SU-DHL-6 (cell line): ENCODE data around the gene RGL2.
"Not testable (repeated sequence)": the region's sequence is repeated elsewhere in the genome, so short reads cannot be mapped to it uniquely, and the experiment has no call there.

Experiments used
- H2AFZ ChIP-seq: fragments of 200-600 bp; sonication (generic); 2 replicates; pipeline ENCODE4 v1.6.1; 2014; ENCODE audit warnings: low read depth, mild to moderate bottlenecking, moderate library complexity, mixed read lengths, antibody characterized with exemption, low read length; ENCODE audit not compliant: severe bottlenecking
- H3F3A ChIP-seq: fragments of 200-600 bp; shearing (Covaris generic); 2 replicates; pipeline ENCODE4 v1.6.0; 2016; ENCODE audit warnings: antibody characterized with exemption, mild to moderate bottlenecking; ENCODE audit not compliant: insufficient read depth
- H3K27ac ChIP-seq: fragments of 200-600 bp; sonication (generic); 2 replicates; pipeline ENCODE4 v1.5.1; 2016; ENCODE audit warnings: low read depth, mild to moderate bottlenecking, low read length, moderate library complexity, mixed read lengths
- H3K27me3 ChIP-seq: fragments of 200-600 bp; sonication (generic), shearing (Covaris generic); 2 replicates; pipeline ENCODE4 v1.6.0; 2014; ENCODE audit warnings: mild to moderate bottlenecking, low read length
- H3K36me3 ChIP-seq: fragments of 200-600 bp; sonication (generic); 2 replicates; pipeline ENCODE4 v1.6.1; 2014; ENCODE audit warnings: mild to moderate bottlenecking, low read length, mixed read lengths
- H3K4me2 ChIP-seq: fragments of 300-600, 200-600 bp; shearing (Covaris generic), sonication (generic); 2 replicates; pipeline ENCODE4 v1.6.0; 2014; ENCODE audit warnings: low read length, low read depth, mild to moderate bottlenecking; ENCODE audit not compliant: poor library complexity, severe bottlenecking
- H3K4me3 ChIP-seq: fragments of 200-600 bp; sonication (generic); 2 replicates; pipeline ENCODE4 v1.5.1; 2014; ENCODE audit warnings: antibody characterized with exemption, low read length, mild to moderate bottlenecking, mixed read lengths; ENCODE audit not compliant: insufficient read depth, poor library complexity, severe bottlenecking
- H3K79me2 ChIP-seq: fragments of 200-600 bp; sonication (generic); 2 replicates; pipeline ENCODE4 v1.6.1; 2014; ENCODE audit warnings: mild to moderate bottlenecking, low read length, moderate library complexity; ENCODE audit not compliant: insufficient read depth
- H3K9ac ChIP-seq: fragments of 200-600 bp; sonication (generic); 2 replicates; pipeline ENCODE4 v1.7.0; 2014; ENCODE audit warnings: mild to moderate bottlenecking, low read length
- H3K9me2 ChIP-seq: fragments of 200-600 bp; sonication (generic); replicated peaks from 2 replicates; pipeline ENCODE4 v1.6.1; 2014; ENCODE audit warnings: low read length; ENCODE audit not compliant: insufficient read depth
- H3K9me3 ChIP-seq: fragments of 200-600 bp; sonication (generic); 2 replicates; pipeline ENCODE4 v1.6.1; 2014; ENCODE audit warnings: low read length, mixed read lengths; ENCODE audit not compliant: insufficient read depth
- H4K20me1 ChIP-seq: fragments of 200-600 bp; sonication (generic); 2 replicates; pipeline ENCODE4 v1.6.1; 2014; ENCODE audit warnings: low read depth, mild to moderate bottlenecking, antibody characterized with exemption, low read length, moderate library complexity, mixed read lengths
- CTCF ChIP-seq: fragments of 200-600 bp; sonication (generic); IDR thresholded peaks from one replicate; pipeline ENCODE4 v1.5.1; 2017; ENCODE audit warnings: antibody characterized with exemption, mild to moderate bottlenecking, low read length, moderate library complexity; ENCODE audit not compliant: insufficient read depth, poor library complexity, severe bottlenecking
- EZH2phosphoT487 ChIP-seq: fragments of 200-600 bp; sonication (generic), shearing (Covaris generic); conservative IDR thresholded peaks from 2 replicates; pipeline ENCODE4 v1.6.1; 2018; ENCODE audit warnings: mild to moderate bottlenecking, antibody characterized with exemption, low read length, moderate library complexity, mixed read lengths

The RGL2 gene

GRCh38 chr6:33298773-33299236 is at the start of gene RGL2:
Gene RGL2 (minus strand): TSS chr6:33298942. CDS start chr6:33298610, 332 bp downstream.
- Histone ChIP-seq H3K27me3 (no peaks in the 10 kb centered on the region), H2AFZ (peak within 1 kb of the TSS; percentile 56), H4K20me1 (no peaks in the 10 kb centered on the region), H3K9me3 (no peaks in the 10 kb centered on the region), H3K36me3 (peaks cover 4% of the 10 kb centered on the region; the same call in 1 of the 2 replicates), H3F3A (peaks cover 27% of the 10 kb centered on the region), H3K4me2 (peak within 1 kb of the TSS; percentile 90), H3K27ac (peak within 1 kb of the TSS; percentile 89), H3K9ac (peak within 1 kb of the TSS; percentile 96), H3K4me3 (peak within 1 kb of the TSS; percentile 97), H3K79me2 (peaks cover 20% of the 10 kb centered on the region), H3K9me2 (no peaks in the 10 kb centered on the region)
- TF ChIP-seq CTCF (no peak), EZH2phosphoT487 (no peak)

- no peaks in the 10 kb centered on the region for H3K9me2 ChIP-seq
- H3F3A ChIP-seq: peaks cover 18% of the 10 kb centered on the region
- no peaks in the 10 kb centered on the region for H3K79me2 ChIP-seq
- H3K36me3 ChIP-seq: no peaks in the 10 kb centered on the region
- H3K27me3 ChIP-seq: no peaks in the 10 kb centered on the region
- H3K9ac ChIP-seq: no peak overlapping the region
- no peaks in the 10 kb centered on the region for H4K20me1 ChIP-seq
- H3K9me3 ChIP-seq: no peaks in the 10 kb centered on the region
- H3K27ac ChIP-seq: no peak overlapping the region
- no peak overlapping the region for H2AFZ ChIP-seq
- no peak for TF ChIP-seq EZH2phosphoT487
- TF ChIP-seq CTCF: no peak
- H3K4me2 ChIP-seq: no peak overlapping the region
- no peak overlapping the region for H3K4me3 ChIP-seq
These were observed 49.1 kb upstream of the RGL2 start for GRCh38 chr6:33347816-33348215.

- not testable (repeated sequence) for H3K27ac ChIP-seq, H4K20me1 ChIP-seq, H3K79me2 ChIP-seq, H3K27me3 ChIP-seq, H3K9me2 ChIP-seq, H3K9me3 ChIP-seq, H2AFZ ChIP-seq, H3K4me2 ChIP-seq, H3K9ac ChIP-seq, H3K36me3 ChIP-seq, H3K4me3 ChIP-seq
- H3F3A ChIP-seq: peaks cover 18% of the 10 kb centered on the region
These were observed 48.2 kb upstream of the RGL2 start for GRCh38 chr6:33346972-33347371.

GRCh38 chr6:33344701-33345697 is 46.3 kb upstream of the RGL2 start:
- H3K9ac ChIP-seq: peak overlapping the region; percentile 41
- peak overlapping the region; percentile 66 for H2AFZ ChIP-seq
- H3K27ac ChIP-seq: peak overlapping the region; percentile 88

More at GRCh38 chr6:33344701-33345697, 46.3 kb upstream of the RGL2 start:
- peak; percentile 44 for TF ChIP-seq CTCF
- no peak for TF ChIP-seq EZH2phosphoT487
- Histone ChIP-seq H3K79me2 (no peaks in the 10 kb centered on the region), H3K36me3 (no peaks in the 10 kb centered on the region), H3K4me2 (peak overlapping the region; percentile 49), H3K9me2 (no peaks in the 10 kb centered on the region), H3K27me3 (no peaks in the 10 kb centered on the region), H3F3A (peaks cover 18% of the 10 kb centered on the region), H4K20me1 (no peaks in the 10 kb centered on the region), H3K4me3 (peak overlapping the region; percentile 7), H3K9me3 (no peaks in the 10 kb centered on the region)
